Vagina (tissue), 2 donors: ENCODE results near the gene CD58.
"Not testable (repeated sequence)": the region's sequence is repeated elsewhere in the genome, so short reads cannot be mapped to it uniquely, and the experiment has no call there.

ENCODE experiments used
- POLR2A ChIP-seq, 2 donors: fragments of 450-650 bp; IDR thresholded peaks; one replicate each; pipeline ENCODE4 v1.6.1; 2017; ENCODE audit warnings: antibody characterized with exemption in 2 of 2, mild to moderate bottlenecking in 2 of 2, moderate library complexity in 2 of 2
- TF ChIP-seq, protein P1 (sequence below), 3 experiments: fragments of 450-650 bp in 2 of 3; fragments of 200-600 bp in 1 of 3; sonication (generic) in 1 of 3; IDR thresholded peaks; one replicate each; pipeline ENCODE4 v1.5.1; 2017 to 2019; ENCODE audit warnings: antibody characterized with exemption in 3 of 3, mild to moderate bottlenecking in 2 of 3, moderate library complexity in 2 of 3

DNA sequence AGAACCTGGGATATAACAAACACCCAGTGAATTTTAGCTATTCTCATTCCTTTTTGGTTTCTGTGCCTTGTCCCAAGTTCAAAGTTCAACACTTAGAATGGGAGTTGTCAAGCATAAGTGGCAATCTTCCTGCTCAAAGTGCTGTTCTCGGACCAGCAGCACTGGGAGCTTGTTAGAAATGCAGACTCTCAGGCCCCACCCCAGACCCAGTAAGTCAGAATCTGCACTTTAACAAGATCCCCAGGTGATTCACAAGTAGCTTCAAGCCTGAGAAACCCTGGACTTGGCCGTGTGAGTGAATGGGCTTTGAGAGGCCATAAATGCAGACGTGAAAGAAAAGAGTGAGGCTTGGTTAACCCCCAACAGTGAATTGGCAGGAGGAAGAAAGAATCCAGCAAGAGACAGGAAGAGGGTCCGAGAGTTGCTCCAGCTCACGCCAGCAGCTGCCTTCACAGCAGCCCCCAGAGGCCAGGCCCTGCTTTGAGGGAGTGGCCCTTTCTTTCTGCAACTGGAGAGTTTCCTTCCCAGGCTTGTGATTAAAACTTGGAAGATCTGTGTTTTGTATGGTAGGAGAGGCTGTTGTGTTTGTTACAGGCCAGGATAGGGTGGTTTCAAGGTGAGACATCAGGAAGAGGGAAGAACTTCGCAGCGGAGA is 21.3 kb upstream of the CD58 start:
- TF ChIP-seq, protein P1, sequence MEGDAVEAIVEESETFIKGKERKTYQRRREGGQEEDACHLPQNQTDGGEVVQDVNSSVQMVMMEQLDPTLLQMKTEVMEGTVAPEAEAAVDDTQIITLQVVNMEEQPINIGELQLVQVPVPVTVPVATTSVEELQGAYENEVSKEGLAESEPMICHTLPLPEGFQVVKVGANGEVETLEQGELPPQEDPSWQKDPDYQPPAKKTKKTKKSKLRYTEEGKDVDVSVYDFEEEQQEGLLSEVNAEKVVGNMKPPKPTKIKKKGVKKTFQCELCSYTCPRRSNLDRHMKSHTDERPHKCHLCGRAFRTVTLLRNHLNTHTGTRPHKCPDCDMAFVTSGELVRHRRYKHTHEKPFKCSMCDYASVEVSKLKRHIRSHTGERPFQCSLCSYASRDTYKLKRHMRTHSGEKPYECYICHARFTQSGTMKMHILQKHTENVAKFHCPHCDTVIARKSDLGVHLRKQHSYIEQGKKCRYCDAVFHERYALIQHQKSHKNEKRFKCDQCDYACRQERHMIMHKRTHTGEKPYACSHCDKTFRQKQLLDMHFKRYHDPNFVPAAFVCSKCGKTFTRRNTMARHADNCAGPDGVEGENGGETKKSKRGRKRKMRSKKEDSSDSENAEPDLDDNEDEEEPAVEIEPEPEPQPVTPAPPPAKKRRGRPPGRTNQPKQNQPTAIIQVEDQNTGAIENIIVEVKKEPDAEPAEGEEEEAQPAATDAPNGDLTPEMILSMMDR (IDR thresholded peaks at IDR 0.05), result not testable (repeated sequence)
- not testable (repeated sequence) for TF ChIP-seq POLR2A (IDR thresholded peaks at IDR 0.05)
